HepG2 (cell line): ENCODE data around the gene SH2B2. TPM values are rescaled to one million over a fixed set of nuclear protein-coding genes. Genes with fewer than 3 reads are reported as not detected.

Source experiments
- CBX1 ChIP-seq: IDR thresholded peaks from one replicate; pipeline ENCODE4 v1.6.1; 2016; ENCODE audit warnings: antibody characterized with exemption, low read depth
- IKZF1 ChIP-seq: fragments of 450-650 bp; IDR thresholded peaks from 2 replicates; pipeline ENCODE4 v1.7.1; 2016
- MAX ChIP-seq: IDR thresholded peaks from 2 replicates; pipeline ENCODE4 v1.6.1; 2012; ENCODE audit warnings: inconsistent platforms
- NFKBIZ ChIP-seq: IDR thresholded peaks from 2 replicates; pipeline ENCODE4 v1.6.1; 2018; ENCODE audit warnings: missing genetic modification reagents, missing compliant biosample characterization
- SMAD3 ChIP-seq: sonication (generic); formaldehyde crosslinking; IDR thresholded peaks from 2 replicates; pipeline ENCODE4 v1.4.0; 2020; ENCODE audit warnings: missing genetic modification reagents
- ZBTB3 ChIP-seq: sonication (generic); formaldehyde crosslinking; IDR thresholded peaks from 2 replicates; pipeline ENCODE4 v1.4.0; 2020; ENCODE audit warnings: low read depth, mild to moderate bottlenecking, moderate library complexity, missing genetic modification reagents, borderline replicate concordance
- ZFP90 ChIP-seq: sonication (generic); formaldehyde crosslinking; IDR thresholded peaks from 2 replicates; pipeline ENCODE4 v1.8.0; 2022; ENCODE audit warnings: missing genetic modification reagents, mild to moderate bottlenecking, inconsistent platforms, borderline replicate concordance
- ZHX1 ChIP-seq: sonication (generic); formaldehyde crosslinking; IDR thresholded peaks from 2 replicates; pipeline ENCODE4 v1.8.1; 2022; ENCODE audit warnings: low read depth, mild to moderate bottlenecking, missing genetic modification reagents
- ZNF230 ChIP-seq: sonication (generic); formaldehyde crosslinking; IDR thresholded peaks from 2 replicates; pipeline ENCODE4 v1.4.0; 2020; ENCODE audit warnings: mild to moderate bottlenecking, missing genetic modification reagents
- ZNF629 ChIP-seq: sonication (generic); formaldehyde crosslinking; conservative IDR thresholded peaks from 2 replicates; pipeline ENCODE4 v1.5.0; 2020; ENCODE audit warnings: missing genetic modification reagents
- ZNF782 ChIP-seq: sonication (generic); formaldehyde crosslinking; IDR thresholded peaks from 2 replicates; pipeline ENCODE4 v1.4.0; 2020; ENCODE audit warnings: missing genetic modification reagents, mild to moderate bottlenecking, borderline replicate concordance
- polyA plus RNA-seq, 8 experiments: library from polyadenylated mRNA; depleted of rRNA in 3 of 8; stranded (reverse) in 7 of 8; unstranded in 1 of 8; fragments of >200 nt; fragmentation: Illumina TruSeq in 4 of 8; extraction: Trizol in 4 of 8; gene quantifications; 2 replicates each; pipeline versions ENCODE4 v1.2.1 to v1.2.3, GENCODE V29; 2011 to 2016; ENCODE audit warnings: low read depth in 4 of 8, missing spikeins in 1 of 8, mixed read lengths in 1 of 8; ENCODE audit not compliant: insufficient read depth in 1 of 8
- total RNA-seq, 5 experiments: library from RNA; depleted of rRNA; stranded (reverse); fragments of >200 nt; fragmentation: Illumina TruSeq; extraction: Trizol; gene quantifications; 2 replicates each; pipeline ENCODE4 v1.2.3, GENCODE V29; 2016; ENCODE audit warnings: low read depth in 1 of 5
- TF ChIP-seq, protein P1 (sequence below): sonication (generic); formaldehyde crosslinking; IDR thresholded peaks from 2 replicates; pipeline ENCODE4 v1.5.1; 2020; ENCODE audit warnings: missing genetic modification reagents, mild to moderate bottlenecking, borderline replicate concordance
- TF ChIP-seq, protein P2 (sequence below): sonication (generic); formaldehyde crosslinking; IDR thresholded peaks from 2 replicates; pipeline ENCODE4 v1.4.0; 2020; ENCODE audit warnings: mild to moderate bottlenecking, missing genetic modification reagents, borderline replicate concordance

The SH2B2 gene
- total and polyA plus RNA-seq, 2 of the 13 experiments (the other 11 are each of a cell fraction or from before 2014, with no cell fraction given), result 0.46 to 1.3 TPM

- TF ChIP-seq NFKBIZ (peak; percentile 87), ZHX1 (CRISPR knock-in tag) (0 out of 2 replicates have a peak, but pooled peaks have one; percentile 15), ZFP90 (CRISPR knock-in tag) (peak; percentile 79; the same call in 1 of the 2 replicates), ZNF782 (peak; percentile 55; the same call in 1 of the 2 replicates), ZBTB3 (CRISPR knock-in tag) (peak; percentile 85; the same call in 1 of the 2 replicates), SMAD3 (CRISPR knock-in tag) (peak; percentile 71; the same call in 1 of the 2 replicates), CBX1 (peak; percentile 64), MAX (peak; percentile 93), ZNF629 (peak; percentile 77), IKZF1 (no peak), ZNF230 (CRISPR knock-in tag) (peak; percentile 96; the same call in 1 of the 2 replicates)
- TF ChIP-seq, protein P1, sequence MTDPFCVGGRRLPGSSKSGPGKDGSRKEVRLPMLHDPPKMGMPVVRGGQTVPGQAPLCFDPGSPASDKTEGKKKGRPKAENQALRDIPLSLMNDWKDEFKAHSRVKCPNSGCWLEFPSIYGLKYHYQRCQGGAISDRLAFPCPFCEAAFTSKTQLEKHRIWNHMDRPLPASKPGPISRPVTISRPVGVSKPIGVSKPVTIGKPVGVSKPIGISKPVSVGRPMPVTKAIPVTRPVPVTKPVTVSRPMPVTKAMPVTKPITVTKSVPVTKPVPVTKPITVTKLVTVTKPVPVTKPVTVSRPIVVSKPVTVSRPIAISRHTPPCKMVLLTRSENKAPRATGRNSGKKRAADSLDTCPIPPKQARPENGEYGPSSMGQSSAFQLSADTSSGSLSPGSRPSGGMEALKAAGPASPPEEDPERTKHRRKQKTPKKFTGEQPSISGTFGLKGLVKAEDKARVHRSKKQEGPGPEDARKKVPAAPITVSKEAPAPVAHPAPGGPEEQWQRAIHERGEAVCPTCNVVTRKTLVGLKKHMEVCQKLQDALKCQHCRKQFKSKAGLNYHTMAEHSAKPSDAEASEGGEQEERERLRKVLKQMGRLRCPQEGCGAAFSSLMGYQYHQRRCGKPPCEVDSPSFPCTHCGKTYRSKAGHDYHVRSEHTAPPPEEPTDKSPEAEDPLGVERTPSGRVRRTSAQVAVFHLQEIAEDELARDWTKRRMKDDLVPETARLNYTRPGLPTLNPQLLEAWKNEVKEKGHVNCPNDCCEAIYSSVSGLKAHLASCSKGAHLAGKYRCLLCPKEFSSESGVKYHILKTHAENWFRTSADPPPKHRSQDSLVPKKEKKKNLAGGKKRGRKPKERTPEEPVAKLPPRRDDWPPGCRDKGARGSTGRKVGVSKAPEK, result 0 out of 2 replicates have a peak, but pooled peaks have one; percentile 27
- TF ChIP-seq, protein P2, sequence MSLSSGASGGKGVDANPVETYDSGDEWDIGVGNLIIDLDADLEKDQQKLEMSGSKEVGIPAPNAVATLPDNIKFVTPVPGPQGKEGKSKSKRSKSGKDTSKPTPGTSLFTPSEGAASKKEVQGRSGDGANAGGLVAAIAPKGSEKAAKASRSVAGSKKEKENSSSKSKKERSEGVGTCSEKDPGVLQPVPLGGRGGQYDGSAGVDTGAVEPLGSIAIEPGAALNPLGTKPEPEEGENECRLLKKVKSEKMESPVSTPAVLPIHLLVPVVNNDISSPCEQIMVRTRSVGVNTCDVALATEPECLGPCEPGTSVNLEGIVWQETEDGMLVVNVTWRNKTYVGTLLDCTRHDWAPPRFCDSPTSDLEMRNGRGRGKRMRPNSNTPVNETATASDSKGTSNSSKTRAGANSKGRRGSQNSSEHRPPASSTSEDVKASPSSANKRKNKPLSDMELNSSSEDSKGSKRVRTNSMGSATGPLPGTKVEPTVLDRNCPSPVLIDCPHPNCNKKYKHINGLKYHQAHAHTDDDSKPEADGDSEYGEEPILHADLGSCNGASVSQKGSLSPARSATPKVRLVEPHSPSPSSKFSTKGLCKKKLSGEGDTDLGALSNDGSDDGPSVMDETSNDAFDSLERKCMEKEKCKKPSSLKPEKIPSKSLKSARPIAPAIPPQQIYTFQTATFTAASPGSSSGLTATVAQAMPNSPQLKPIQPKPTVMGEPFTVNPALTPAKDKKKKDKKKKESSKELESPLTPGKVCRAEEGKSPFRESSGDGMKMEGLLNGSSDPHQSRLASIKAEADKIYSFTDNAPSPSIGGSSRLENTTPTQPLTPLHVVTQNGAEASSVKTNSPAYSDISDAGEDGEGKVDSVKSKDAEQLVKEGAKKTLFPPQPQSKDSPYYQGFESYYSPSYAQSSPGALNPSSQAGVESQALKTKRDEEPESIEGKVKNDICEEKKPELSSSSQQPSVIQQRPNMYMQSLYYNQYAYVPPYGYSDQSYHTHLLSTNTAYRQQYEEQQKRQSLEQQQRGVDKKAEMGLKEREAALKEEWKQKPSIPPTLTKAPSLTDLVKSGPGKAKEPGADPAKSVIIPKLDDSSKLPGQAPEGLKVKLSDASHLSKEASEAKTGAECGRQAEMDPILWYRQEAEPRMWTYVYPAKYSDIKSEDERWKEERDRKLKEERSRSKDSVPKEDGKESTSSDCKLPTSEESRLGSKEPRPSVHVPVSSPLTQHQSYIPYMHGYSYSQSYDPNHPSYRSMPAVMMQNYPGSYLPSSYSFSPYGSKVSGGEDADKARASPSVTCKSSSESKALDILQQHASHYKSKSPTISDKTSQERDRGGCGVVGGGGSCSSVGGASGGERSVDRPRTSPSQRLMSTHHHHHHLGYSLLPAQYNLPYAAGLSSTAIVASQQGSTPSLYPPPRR (CRISPR knock-in tag), result peak; percentile 92
Observed at GRCh38 chr7:102258073-102258748, 28.5 kb upstream of the SH2B2 start (continued).
